Activated effector memory CD4-positive, alpha-beta T cell treated with anti-CD3 and anti-CD28 coated beads, Interleukin-2, amount 50 U/mL, for 16 hours (primary cell): Measurements from ENCODE around the gene ASPHD2.

ENCODE experiments used
- DNase-seq: peaks from one replicate; pipeline ENCODE4 v3.0.0-alpha.2; 2020

The ASPHD2 gene

DNA sequence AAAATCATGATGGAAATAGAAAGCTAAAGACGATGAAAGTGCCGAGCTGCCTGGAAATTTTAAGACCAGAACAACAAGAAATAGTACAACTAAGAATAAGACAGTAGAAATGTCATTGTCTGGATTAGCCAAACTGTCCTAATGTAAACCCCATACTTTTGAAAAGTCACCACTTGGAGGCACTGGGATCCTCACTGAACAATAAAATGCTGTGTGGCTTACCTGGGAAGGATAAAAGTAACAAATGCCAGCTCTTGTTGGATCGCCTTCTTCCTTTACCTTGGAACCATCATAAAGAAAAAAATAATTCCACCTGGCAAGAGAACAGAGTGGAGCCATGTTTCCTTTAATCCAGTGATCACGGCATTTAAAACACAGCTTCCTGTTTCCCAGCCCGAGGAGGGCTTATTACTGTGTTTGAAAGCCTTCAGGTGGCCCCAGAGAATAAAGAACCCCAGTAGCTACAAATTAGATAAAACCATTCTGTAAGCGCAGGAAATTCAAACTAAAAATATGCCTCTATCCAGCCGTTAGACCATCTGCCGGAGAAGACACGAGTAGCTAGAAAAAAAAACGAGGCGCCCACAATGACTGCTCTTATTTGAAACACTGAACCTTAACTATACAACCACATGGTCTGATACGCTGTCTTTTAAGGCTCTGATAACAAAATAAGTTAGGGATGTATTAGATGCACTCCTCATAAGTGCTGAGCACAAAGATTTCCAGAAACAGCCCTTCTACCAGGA lies 50.2 kb downstream of the ASPHD2 start:
- DNase-seq = no peak

DNA sequence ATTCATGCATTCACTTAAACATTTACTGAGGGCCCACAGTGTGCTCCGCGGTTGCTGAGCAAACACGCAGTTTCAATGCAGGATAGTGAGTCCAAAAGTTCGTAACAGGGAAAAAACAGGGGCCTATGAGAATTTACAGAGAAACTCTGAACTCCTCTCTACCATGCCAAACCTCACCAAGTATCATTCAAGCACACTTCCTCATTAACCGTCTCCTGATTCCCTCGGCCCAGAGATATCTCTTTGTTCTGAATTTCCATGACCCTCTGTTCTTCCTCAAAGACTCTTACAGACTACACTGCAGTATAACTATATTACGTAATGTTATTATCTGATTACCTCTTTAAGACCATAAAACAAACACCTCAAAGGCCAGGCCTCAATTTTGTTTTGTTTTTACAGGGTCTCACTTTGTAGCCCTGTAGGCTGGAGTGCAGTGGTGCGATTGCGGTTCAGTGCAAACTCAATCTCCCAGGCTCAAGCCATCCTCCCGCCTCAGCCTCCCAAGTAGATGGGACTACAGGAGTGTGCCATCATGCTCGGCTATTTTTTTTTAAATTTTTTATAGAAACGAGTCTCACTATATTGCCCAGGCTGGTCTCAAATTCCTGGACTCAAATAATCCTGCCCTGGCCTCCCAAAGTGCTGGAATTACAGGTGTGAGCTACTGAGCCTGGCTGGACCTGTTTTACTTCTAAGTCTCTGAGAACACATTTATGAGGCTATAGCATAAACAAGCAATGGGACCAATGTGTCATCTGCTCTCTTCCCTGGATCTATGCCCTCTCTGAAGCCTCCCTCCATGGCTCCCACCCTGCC lies 50.9 kb downstream of the ASPHD2 start:
- DNase-seq = no peak

DNA sequence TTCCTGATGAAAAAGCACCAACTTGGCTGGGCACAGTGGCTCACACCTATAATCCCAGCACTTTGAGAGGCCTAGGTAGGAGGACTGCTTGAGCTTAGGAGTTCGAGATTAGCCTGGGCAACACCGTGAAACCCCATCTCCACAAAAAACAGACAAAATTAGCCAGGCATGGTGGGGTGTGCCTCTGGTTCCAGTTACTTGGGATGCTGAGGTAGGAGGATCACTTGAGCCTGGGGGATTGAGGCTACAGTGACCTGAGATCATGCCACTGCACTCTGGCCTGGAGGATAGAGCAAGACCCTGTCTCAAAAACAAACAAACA lies 51.5 kb downstream of the ASPHD2 start:
- DNase-seq = no peak

DNA sequence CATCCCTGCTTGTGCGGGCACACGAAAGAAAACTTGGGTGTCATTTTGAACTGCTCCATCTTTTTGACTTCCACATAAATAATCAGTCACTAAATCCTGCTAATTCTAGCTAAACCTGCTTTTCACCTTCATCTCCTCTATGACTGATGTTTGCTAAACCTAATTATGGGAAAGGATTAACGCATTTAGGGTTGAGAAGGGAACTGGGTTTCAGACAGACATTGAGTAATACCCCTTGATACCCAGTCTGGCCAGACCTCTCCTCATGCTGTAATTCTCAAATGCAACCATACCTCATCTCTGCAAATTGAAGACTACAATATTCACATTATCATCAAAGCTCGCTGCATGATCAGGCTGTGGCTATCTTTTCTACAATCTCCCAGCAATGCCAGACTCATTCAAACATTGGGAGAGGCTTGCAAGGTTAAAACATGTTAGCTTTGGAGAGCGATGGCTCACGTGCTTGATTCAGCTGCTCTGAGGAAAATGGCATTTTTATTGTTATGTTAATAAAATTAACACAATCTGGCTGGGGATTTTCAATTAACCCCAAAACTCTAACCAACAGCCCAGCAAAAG lies 52.1 kb downstream of the ASPHD2 start:
- no peak for DNase-seq

DNA sequence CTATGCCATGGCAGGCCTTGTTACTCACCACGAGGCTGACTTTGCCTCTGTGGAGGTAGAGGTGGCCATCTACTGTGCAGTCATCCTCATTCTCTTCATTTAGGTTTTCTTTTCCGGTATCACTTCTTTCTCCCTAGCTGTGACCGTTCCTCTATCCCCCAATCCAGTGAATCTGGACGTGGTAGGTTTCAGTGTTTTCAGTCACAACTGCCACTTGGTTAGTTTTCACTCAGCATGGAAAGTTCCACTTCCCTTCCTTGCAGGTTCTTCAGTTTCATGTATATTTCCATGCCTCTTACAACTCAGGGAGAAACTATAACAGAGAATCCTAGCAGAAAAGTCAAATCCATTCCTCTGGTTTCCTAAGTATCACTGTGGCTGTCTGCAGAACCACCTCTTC lies 52.6 kb downstream of the ASPHD2 start:
- DNase-seq = no peak

DNA sequence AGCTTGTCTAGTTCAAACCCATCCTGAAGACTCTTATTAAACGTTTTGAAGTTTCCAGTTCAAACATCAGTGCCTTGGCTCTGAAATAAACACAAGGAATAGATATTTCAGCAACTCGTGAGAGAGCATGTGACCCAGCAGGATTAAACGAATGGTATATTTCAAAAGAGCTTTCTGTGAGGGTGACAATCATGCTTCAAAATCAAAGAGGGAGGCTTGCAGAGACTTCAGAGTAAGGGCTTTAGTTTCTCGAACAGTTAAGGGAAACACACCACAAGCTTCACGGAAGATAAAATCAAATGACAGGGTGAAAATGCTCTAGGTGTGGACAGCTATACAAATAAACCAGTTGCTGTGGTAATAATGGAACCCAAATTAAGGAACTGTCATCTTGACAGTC lies 53.1 kb downstream of the ASPHD2 start:
- DNase-seq = no peak

DNA sequence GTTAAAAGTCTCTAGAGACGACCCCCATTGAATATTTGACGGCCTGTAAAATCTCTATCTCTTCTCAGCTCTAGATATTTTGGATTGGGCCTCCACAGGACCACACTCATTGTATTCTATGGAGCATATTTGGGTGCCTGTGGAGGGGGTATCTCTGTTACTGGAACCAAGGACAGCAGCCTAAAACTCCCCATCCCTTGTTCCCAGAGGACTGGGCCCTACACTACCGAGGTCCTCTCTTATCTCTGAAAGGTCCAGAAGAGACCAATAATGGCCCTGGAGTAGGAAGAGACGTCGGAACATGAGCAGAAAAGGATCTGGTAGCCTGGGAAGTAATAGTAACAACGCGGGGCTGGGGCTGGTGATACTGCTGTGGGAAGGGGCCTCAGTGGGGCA lies 54.0 kb downstream of the ASPHD2 start:
- DNase-seq = no peak

DNA sequence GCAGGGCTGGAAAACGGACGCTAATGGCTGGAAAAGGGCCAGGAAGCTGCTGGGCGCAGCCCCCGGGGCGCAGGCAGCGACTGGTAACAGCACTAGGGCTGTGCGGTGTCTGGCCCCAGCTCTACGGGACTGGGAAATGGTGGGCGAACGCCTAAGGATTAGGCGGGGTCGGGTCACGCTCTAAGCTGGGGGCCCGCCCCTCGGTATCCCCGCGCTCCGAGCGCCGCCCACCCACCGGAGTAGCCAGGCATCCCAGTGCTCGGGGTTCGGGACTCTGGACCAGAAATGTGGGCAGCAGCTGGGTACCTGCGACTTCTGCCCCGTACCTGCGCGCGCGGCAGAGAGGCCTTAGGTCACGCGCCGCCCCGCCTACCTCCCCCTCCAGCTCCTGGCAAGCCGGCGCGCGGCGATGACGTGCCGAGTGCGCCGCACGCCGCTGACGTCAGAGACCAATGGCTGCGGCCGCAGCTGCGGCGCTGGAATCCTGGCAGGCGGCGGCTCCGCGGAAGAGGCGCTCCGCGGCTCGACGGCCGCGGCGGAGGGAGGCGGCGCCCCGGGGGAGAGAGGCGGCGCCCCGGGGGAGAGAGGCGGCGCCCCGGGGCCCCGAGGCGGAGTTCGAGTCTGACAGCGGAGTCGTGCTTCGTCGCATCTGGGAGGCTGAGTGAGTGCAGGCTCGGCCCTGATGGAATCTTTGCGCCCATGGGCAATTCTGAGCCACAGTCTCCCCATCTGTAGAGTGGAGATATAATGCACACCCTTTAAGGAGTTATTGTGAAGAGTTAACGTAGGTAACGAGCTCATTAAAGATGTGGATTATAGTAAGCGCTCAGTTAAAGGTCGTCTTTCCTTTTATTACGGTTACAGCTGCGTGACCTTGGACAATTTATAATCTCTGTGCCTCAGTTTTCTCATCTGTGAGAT lies 54.6 kb downstream of the ASPHD2 start, which contains the start of the genes HPS4 and SRRD:
Gene HPS4, minus strand, starts transcription at position 345 of the 921 bp plus-strand sequence. CDS start 2,021 bp downstream, outside the sequence.
Gene SRRD, plus strand, starts transcription at position 439 of the 921 bp plus-strand sequence. Its CDS starts 14 bp downstream, at position 453.
- peak; percentile 98 for DNase-seq

DNA sequence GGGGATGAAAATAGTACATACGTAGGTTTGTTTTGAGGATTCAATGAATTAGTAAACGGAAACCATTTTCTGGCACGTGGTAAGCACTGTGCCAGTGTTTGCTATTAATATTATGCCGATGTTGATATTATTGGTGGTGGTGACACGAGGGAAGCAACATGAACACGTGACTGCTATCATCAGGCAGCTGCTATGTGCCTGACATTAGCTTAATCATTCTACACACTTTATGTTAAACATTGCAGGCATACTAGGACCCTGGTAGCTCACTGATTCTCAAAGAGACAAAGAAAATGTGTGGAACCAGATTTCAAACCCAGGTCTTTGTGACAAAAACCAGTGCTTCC lies 55.3 kb downstream of the ASPHD2 start:
- no peak for DNase-seq

DNA sequence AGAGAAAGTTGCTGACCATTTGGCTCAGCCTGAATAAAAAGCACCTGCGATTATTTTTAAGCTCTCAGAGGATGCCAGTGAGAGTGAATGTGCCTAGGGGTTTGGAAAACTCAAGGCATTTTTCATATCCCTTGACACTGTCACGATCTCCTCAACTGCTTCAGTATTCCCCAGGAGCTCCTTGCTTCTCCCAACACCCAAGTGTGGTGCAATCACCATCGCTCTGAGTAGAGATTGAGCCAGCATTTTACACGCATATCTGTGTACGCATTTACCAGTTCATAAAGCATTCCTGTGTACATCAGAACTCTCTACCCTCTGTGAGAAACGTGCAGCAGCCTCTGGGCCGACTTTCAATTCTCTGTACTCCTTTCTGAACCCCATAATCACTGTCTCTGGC lies 56.0 kb downstream of the ASPHD2 start:
- peak; percentile 33 for DNase-seq

DNA sequence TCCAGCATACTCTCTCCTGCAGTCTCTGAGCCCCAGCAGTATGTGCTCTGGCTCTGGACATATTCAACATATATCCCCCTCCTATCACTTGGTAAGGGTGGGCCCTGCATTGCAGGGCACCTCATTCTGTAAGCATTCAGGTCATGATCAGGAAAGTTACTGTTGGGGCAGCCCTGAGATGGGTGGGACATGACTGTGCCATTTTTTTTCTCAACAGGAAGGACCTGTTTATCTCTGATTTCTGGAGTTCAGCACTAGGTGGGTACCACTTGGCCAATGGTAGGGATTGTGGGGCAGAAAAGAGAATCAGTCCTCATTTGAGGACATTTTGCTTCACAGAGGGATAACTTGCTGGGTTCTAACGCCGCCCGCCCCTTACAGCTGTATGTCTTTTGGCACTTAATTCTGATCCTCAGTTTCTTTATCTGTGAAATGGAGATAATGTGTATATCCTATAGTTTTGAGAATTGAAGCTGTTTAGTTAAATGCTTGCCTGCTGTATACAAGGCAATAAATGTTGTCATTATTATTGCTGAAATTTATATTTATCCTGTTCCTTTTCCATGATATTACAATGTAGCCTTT lies 56.8 kb downstream of the ASPHD2 start:
- DNase-seq = peak; percentile 42

DNA sequence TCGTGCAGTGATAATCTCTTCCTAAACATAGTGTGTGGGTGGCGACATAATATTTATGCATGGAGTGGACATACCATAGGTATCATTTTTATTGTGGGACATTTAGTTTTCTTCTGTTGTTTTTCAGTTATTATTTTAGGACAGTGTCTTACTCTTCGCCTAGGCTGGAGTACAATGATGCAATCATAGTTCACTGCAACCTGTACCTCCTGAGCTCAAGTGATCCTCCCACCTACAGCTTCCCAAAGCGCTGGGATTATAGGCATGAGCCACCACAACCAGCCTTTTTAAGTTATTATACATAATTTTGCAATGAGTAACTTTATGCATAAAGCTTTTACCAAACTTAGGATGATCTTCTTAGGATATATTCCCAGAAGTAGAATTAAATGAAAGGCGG lies 57.3 kb downstream of the ASPHD2 start:
- DNase-seq = no peak

DNA sequence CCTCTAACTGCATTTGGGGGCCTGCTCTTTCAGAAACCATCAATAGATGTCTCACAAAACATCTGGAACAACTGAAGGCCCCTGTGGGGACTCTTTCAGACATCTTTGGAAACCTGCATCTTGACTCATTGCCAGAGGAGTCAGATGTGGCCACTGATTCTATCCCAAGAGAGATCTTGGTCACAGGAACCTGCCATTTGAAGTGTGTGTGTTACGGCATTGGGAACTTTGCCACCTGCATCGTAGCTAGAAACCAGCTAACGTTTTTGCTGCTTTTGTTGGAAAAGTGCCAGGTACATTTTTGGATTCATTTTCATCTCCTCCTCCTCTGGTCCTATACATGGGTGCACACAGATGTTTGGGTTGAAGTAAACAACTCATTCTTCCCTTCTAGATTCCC lies 58.9 kb downstream of the ASPHD2 start:
- no peak for DNase-seq

DNA sequence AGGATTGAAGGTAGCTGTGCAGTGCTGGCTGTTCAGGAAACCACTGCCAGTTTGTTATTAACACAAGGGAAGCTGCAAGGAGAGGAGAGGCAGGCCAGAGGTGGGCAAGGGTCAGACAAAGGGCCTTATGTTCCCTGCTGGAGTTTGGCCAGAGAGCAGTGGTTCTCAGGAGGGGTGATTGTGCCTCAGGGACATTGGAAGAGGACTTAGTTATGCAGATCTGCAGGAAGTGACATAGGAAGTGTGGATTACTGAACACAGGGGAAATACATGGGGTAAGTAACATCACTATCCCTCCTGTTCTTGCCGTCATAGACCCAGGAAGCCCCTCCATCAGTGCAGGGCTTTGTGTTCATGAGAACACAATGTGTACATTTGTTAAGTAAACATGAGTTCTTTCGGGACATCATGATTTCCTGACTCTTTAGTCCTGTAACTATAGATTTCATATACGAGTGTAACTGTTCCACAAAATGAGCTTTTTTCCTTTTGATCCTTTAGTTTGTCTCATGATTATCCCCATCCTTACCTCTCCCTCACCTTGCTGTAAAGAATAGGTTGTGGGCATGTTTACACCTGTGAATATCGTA lies 60.5 kb downstream of the ASPHD2 start:
- DNase-seq = no peak

DNA sequence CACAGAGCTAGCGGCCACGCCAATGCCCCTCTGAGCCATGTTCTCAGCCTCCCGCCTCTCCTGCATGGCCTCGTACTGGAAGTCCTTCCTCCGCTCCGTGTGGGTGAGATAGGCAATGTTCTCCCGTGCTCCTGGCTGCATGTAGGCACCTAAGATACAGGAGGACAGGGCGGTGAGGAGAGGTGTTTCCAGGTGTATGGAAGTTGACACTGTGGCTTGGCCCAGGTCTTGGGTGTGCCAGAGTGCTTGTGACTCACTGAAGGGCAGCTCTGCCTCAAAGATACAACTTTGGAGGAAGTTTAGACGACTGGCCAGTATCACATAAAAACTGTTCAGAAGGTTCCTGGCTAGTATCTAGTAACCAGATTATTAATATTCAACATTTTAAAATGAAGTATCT lies 63.2 kb downstream of the ASPHD2 start:
- no peak for DNase-seq

DNA sequence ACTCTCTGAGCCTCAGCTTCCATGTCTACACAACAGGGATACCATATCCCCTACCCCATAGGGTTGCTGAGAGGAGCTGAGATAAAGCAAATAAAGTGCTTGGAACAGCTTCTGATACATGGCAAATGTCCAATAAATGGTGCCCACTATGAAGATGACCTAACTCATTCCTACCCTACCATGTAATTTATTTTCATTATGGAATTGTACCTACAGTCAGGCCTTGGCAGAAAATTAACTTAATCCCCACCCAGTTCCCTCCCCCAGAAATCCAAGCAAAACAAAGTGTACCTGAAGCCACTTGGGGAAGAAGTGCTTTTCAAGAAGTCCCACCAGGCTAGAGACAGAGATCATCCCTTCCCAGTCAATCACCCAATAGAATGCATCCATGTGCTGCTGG lies 65.4 kb downstream of the ASPHD2 start:
- DNase-seq = no peak
